Suppressor macrophage (primary cell): ENCODE results near the gene TPRG1L.

Source experiments
- DNase-seq, 4 experiments: peaks; one replicate each; pipeline ENCODE4 v3.0.0-alpha.2; 2020 to 2022

TPRG1L gene

DNA sequence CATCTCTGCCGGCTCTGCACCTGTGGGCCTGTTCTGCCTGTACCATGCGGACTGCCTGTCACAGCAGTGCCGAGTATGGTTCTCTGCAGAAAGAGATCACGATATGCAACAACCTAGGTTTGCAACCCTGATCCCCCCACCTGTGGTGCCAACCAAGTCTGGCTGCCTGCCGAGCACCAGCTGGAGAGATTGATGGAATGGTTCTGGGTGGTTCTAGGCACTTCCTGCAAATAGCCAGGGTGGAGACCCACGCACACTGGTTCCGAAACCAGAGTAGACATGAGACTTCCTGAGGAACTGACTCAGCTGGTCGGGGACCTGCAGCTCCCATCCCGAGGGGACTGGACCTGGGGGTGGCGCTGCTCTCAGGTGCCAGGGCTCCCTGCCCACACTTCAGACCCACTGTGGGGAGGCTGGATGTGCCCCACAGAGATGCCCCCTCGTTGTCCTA is 5.4 kb downstream of the TPRG1L start:
- DNase-seq, result peak in 1 of 4 experiments; percentile 34

DNA sequence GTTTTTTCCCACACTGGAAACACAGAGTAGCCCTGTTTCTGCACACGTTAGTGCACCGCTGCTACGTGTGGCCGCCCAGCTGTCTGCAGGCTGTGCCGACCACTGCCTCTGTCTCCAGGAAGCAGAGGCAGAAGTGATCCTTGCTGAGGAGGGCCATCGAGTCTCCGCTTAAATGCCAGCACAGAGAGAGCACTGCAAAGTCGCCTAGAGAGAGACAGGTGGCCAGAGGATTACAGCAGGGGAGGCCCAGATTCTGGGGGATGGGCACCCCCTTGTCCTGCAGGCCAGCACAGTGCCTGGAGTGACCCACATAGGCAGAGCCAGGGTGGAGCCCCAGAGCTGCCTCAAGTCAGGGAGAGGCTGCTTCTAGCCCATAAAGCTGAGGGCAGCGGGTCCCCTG is 6.1 kb downstream of the TPRG1L start:
- no peak for DNase-seq

DNA sequence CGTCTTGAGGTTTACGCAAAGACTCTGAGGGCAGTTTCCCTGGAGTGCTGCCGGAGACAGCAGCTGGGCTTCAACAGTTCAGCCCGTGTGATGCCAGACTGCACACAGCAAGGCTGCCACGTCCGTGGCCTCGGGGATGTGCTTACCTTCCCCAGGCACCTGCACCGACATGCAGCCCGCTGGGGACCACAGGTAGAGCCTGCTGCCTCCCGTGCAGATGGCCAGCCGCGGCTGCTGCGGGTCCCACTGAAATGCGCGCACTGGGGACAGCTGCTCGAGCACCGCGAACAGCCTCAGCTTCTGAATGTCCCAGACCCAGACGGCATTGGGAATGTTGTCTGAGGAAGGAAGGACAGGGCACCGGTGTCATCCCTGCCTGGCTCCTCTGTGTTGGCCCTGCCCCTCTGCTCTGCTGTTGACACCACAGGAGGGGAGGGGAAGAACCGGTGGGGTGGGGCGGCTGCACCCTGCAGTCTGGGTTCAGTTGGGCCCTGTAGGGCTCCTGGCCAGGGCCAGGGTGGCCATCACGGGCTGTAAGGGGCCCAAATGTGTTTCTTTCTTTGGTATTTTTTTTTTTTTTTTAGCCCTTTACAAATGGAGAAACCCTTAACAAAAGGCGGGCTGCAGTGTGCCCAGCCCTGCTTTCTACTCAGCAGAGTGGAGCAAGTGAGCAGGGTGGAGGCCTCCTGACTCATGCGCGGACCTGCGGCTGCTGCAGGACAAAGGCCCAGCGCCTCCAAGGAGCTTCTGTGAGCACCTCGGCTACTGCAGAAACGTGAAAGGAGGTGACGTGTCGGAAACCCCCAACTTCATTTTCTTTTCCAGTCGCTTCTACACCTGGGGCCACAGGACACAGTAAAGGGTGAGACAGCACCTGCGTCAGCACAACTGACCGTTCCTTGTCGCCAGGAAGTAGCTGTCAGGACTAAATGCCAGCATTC is 6.8 kb downstream of the TPRG1L start:
- no peak for DNase-seq

DNA sequence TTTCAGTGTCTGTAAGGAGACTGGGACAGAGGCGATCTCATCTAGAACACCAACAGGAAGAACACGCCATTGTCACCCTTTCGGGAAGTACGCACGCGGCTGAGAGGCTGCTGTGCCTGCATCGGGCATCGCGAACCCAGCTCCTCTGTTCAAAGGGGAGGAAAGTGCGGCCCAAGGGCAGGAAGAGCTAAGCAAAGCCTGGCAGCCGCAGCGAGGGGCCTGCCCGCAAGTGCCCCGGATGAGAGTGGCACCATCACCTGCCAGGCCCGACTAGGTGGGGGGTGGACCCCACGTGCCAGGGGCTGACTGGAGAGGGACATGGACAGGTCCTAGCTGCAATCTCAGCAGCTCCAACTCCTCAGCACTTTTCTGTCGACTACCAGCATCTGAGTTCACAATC is 7.5 kb downstream of the TPRG1L start:
- no peak for DNase-seq

DNA sequence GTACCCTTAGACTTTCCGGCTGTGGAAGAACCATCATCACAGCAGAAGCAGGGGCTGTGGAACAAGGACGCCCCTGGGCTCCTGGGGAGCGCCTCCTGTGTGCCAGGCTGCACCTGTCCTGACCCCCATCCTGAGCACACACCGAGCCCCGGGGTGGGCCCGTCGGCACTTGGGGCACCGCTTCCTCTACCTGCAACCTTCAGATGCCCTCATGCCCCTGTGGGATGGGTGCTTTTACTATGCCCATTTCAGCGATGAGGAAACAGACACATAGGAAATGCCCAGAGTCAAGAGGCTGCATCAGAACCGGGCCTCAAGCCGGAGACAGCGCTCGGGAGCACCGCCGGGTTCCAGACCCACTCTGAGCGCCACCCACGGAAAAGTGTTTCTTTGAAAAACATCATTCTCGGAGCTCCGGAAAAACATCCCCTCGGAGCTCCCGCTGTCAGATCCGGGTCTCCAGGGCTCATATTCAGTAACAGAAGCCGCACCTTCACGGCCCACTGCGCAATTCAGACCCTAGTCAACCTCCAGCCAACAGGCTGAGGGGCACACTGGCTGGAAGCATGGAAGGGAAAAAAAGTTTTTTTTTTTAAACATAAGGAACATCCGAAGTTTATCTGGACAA is 8.0 kb downstream of the TPRG1L start:
- DNase-seq, result no peak

DNA sequence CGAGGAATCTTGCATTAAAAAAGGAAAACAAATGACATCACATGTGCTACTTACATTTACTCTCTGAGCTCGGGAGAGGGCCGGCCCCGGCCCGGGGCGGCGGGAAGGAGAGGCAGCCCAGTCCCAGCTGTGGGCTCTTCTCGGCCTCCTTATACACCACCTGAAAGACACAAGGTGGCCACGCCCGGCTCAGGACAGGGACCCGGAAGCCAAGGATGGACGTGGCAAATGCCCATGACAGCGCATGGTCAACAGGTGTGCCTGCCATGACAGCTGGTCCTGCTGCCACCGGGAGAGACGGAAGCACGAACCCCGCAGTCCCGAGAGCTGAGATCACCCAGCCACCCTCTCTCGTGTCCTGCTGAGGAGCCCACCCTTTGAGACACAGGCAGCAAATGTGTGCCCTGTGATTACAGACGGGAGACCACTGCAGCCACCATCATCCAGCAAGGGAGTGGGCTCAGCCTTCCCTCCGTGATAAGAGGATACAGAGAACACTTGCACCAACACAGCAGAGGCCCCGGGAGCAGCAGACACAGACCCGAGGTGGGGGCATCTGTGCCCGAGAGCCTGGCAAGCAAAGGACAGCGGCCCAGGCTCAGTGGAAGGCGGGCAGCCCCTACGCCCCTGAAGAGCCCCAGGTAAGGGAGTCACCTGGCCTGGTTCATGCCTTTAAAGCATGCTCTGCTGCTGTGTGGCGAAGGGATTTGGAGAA is 8.7 kb downstream of the TPRG1L start:
- DNase-seq, result no peak

DNA sequence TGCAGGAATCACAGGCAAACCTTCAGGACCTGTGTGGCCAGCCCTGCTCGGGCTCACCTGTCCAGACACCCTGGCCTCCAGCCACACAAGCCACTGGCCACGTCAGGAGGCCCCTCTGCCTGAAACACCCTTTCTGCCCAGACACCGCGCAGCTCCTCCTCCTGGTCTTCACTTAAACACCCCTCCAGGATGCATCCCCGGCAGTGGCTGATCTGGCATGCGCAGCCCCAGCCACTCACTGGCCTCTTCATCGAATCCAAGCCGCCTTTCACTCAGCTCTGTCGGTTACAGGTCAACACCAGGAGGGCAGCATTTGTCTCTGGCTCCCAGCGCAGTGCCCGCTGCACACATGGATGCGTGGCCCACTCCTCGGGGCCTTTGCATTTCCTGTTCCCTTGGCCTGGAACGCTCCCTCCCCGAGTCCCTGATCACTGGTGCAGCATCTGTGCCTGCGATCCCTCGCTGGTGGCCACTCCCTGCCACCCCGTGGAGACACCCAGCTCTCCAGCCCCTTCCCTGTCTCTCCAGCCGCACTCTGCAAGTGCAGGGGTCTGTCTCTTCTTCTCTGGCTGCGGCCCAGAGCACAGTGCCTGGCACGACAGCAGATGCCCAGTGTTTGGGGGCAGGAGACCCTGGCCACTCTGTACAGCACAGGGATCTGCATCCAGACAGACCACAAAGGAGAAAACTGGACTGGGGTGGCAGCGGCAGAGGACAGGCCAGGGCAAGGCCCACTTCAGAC is 9.4 kb downstream of the TPRG1L start:
- no peak for DNase-seq

DNA sequence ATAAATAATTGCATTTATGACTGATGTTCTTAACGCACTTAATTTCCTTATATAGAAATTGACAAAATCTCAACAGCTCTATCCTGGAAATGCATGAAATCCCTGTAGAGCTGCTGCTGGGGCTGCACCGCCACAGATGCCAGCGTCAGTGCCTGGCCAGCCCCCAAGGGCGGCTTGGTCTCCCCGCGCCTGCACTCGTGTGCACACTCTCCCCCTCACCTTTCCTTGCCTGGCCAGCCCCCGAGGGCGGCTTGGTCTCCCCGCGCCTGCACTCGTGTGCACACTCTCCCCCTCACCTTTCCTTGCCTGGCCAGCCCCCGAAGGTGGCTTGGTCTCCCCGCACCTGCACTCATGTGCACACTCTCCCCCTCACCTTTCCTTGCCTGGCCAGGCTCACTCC is 11.3 kb downstream of the TPRG1L start:
- DNase-seq, result no peak

DNA sequence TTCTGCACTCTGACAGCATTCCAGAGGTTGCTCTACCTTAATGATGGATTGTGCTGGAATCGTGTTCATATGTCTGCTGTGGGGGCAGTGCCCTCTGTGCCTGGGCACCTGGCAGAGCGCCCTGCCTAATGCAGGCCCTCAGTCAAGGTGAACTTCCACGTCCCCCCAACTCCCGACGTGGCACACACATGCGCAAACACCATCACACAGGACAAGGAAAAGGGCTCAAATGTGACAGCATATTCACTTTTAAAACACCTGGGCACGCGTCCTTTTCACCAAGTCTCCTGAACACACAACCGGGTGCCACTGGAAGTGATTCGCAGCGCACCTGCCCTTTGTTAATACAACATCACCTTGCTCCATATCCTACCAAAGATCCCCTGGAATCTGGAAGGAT is 11.7 kb downstream of the TPRG1L start:
- DNase-seq, result no peak

DNA sequence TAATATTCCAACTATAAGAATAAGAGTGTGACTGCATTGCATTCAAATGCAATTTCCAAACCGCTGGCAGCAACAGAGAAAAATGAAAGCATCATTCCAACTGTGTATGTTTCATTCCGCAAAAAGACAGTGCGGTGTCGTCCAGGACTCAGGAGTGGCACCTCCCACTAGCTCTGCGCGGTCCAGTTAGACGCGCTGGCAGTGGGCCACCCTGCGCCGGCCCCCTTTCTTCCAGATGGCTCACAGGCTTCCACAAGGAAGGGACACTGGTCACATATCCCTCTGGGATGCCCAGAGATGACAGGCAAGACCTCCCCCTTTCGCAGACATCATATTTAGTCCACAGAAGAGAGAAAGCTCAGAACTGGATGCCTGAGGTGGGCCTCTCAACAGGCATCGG is 13.2 kb downstream of the TPRG1L start:
- no peak for DNase-seq

DNA sequence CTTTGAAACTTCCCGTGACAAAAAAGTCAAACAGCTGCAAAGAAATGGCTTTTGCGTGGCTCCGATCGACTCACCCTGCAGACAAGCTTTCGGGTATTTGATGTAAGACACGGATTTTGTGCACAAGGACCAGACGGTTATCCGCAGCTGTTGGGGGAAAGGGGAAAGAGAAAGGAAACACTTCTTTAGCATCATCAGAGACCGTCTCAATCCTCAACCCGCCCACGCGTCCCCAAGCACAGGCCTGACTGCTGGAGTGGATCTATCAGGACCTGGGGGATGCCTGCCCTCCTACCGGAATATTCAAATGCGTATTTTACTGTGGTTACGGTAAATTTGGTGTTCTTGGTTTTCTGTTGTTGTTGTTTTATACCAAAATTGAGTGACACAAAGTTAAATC is 13.9 kb downstream of the TPRG1L start:
- no peak for DNase-seq

DNA sequence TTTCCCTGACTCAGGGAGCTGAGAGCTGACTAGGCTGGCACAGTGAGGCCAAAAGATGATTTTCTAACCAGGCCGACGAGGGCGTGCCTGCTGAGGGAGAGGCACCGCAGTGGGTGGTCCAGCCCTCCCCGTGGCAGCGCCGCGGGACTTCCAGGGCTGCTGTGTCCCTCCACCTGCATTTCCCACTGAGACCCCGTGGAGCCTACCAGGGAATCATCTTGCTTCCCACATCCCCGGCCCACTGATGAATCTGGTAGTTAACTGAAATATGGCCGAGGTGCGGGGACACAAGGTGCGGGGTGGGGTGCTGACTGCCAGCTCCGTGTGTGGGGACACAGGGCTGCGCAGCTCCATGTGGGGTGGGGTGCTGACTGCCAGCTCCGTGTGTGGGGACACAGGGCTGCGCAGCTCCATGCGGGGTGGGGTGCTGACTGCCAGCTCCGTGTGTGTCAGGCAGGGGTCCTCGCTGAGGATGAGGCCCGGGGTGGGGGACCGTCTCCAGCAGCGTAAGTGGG is 14.6 kb downstream of the TPRG1L start:
- DNase-seq, result no peak

DNA sequence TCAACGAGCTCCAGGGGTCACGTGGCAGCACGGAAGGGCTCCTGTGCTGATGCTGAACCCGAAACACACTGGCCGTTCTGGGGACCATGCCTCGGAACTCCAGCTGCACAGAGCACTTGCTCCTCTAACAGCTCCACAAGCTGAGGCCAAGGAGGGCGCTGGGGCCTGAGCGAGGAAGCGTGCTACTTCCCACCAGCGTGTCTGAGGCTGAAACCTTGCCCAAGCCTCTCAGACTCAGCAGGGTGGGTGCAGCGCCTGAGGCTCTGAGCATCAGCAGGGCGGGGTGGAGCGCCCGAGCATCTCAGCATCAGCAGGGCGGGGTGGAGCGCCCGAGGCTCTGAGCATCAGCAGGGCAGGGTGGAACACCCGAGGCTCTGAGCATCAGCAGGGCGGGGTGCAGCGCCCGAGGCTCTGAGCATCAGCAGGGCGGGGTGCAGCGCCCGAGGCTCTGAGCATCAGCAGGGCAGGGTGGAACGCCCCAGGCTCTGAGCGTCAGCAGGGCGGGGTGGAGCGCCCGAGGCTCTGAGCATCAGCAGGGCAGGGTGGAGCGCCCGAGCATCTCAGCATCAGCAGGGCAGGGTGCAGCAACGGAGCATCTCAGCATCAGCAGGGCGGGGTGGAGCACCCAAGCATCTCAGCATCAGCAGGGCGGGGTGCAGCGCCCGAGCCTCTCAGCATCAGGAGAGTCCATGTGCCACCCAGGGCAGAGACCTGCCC is 15.5 kb downstream of the TPRG1L start:
- no peak for DNase-seq

DNA sequence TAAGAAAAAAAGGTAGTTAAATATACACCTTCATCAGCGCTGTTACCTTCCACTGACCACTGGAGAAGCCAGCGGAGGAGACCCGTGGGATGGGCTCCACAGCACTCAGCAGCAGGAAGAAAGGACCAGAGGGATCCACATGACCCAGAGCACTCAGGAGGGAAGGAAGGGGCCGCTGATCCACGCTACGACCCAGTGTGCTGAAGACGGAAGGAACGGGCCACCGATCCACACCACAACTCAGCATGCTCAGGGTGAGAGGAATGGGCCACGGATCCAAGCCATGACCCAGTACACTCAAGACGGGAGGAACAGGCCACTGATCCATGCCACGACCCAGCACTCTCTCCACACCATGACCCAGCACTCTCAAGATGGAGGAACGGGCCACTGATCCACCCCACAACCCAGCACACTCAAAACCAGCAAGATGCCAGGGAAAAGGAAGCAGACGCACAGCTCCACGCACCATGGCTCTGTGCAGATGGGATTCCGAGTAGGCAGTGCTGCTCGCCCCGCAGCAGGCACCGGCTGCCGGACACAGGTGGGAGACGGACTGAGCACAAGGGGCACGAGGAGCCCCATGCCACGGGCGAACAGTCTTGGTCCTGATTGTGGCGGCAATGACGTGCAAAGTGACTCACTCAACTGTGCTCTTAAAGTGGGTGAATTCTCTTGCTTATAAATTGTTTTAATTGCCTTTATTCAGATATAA is 16.4 kb downstream of the TPRG1L start:
- DNase-seq, result no peak

DNA sequence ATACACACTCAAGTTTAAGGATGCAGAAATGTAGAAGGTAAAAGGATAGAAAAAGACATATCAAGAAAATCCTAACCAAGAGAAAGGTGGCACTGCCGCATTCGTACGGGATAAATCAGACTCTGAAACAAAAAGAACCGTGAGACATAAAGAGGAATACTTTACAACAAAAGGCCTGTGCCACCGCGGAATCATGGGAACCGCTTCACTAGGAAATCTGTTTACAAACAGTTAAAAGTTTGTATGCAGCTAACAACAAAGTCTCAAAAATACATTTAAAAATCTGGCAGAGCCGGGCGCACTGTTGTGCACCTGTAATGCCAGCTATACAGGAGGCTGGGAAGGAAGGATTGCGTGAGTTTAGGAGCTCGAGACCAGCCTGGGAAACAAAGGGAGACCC is 17.0 kb downstream of the TPRG1L start:
- no peak for DNase-seq

DNA sequence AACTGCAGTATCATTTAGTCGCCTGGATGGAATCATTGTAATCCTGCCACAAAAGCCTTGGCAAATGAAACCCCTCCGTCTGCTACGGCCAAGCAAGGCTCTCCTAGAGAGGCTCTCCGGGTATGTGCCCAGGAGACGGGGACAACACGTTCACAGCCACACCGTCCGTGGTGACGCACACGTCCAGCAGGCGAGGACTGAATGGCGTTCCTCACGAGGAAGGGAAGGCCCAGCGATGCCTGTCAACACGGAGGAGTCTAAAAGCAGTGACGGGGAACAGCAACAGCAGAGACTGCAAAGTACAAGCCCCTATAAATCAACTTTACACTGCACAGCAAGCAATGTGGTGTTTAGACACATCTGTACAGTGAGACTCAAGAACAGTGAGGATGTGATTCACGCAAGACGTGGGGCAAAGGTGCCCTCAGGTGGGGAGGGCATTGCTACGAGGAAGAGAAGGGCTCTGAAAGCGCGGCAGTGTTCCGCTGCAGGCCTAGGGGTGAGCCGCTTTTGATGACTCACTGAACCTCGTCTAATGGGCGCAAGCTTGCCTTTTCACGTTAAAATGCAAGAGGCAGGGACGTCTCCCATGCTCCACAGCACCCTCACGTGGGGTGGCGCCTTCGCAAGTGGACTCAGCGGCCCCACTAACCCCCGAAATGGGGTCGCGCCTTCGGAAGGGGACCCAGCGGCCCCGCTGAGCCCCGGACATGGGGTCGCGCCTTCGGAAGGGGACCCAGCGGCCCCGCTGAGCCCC is 18.3 kb downstream of the TPRG1L start:
- no peak for DNase-seq

DNA sequence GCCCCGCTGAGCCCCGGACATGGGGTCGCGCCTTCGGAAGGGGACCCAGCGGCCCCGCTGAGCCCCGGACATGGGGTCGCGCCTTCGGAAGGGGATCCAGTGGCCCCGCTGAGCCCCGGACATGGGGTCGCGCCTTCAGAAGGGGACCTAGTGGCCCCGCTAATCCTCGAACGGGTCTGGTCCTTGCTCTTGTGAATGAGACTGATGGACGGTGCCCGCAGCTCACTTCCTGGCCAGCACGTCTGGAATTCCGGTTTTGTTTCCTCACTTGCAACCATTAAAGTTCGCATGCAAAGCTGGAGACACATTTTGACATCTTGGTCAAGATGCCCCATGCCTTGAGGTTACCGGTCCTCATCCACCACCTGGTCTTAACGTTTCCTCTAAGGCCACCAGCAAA is 19.5 kb downstream of the TPRG1L start:
- no peak for DNase-seq

DNA sequence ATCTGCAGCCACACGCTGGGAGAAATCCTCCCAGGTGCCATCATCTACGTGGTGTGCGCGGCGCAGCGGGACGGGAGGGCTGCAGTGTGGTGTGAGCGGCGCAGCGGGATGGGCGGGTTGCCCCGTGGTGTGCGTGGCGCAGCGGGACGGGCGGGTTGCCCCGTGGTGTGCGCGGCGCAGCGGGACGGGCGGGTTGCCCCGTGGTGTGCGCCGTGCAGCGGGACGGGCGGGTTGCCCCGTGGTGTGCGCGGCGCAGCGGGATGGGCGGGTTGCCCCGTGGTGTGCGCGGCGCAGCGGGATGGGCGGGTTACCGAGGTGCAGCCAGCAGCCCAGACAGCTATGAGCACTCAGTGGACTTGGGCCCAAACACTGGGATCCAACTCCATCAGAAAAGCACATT is 20.4 kb downstream of the TPRG1L start:
- DNase-seq, result no peak

DNA sequence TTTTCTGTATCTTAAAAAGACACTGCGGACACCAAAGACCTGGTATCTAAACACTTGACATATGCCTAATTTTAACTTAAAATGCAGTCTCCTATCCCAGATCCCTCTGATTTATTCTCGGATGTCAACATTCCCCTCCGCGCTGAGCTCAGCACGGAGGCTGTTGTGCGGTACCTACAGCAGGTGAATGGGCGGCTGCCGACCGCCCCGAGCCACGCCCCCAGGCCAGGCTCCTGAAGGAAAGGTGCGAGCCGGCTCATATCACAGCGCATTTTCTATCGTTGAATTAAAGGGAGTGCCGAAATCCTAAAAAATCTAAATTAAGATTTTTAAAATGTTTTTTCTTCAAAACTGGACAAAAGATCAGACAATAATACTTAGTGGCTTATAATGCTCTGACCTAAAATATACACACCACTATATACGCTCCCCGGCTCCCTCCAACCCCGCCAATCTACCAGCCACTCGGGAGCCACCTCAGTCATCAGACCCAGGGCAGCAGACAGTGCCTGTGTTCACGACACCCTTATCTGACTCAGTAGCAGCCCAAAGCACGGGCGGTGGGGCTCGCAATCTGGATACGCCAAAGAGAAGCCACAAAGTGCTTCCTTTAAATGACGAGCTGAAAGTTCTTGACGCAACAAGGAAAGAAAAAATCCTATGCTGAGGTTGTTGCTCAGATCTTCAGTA is 21.0 kb downstream of the TPRG1L start:
- no peak for DNase-seq

DNA sequence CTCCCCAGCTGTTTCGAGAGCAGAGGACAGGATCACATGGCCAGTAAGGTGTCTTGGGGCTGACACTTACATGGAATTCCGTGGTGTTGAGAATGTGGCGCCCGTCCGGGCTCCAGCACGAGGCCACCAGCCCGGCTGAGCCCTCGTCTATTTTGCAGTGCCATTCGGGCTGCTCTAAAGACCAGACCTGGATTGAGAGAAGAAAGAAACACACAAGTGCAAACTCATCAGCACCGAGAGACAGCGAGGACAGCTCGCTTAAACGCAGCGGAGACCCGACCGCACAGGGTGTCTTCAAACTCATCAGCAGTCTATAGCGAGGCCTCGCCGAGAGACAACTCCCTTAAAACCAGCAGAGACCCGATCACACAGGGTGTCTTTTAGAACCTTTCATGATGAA is 21.8 kb downstream of the TPRG1L start:
- DNase-seq, result no peak
